Smooth muscle cell (in vitro differentiated cells): Measurements from ENCODE around the gene FHAD1. TPM values are rescaled to one million over a fixed set of nuclear protein-coding genes. Genes with fewer than 3 reads are reported as not detected.
A peak's percentile ranks its signal among the peaks of the same experiment; 100 is the strongest.

ENCODE experiments used
- DNase-seq: peaks from one replicate; lab custom pipeline; 2025; ENCODE audit not compliant: unreplicated experiment; lab: John Stamatoyannopoulos, UW
- H2AFZ ChIP-seq: fragments of 200-600 bp; sonication (generic); 2 replicates; pipeline ENCODE4 v1.6.0; 2016; ENCODE audit warnings: antibody characterized with exemption, low read depth, mild to moderate bottlenecking
- H3F3A ChIP-seq: fragments of 200-600 bp; sonication (generic); 2 replicates; pipeline ENCODE4 v1.6.0; 2017; ENCODE audit warnings: antibody characterized with exemption, low read depth
- H3K27ac ChIP-seq: fragments of 200-600 bp; sonication (generic); 2 replicates; pipeline ENCODE4 v1.5.1; 2016; ENCODE audit warnings: low read depth, mild to moderate bottlenecking
- H3K27me3 ChIP-seq: fragments of 200-600 bp; sonication (generic); 2 replicates; pipeline ENCODE4 v1.6.1; 2016; ENCODE audit warnings: low read depth, mild to moderate bottlenecking
- H3K36me3 ChIP-seq: fragments of 200-600 bp; sonication (generic); 2 replicates; pipeline ENCODE4 v1.5.1; 2016; ENCODE audit warnings: low read depth
- H3K4me1 ChIP-seq: fragments of 200-600 bp; sonication (generic); 2 replicates; pipeline ENCODE4 v1.5.1; 2016; ENCODE audit warnings: low read depth
- H3K4me2 ChIP-seq: fragments of 200-600 bp; sonication (generic); 2 replicates; pipeline ENCODE4 v1.6.0; 2016; ENCODE audit warnings: mild to moderate bottlenecking
- H3K4me3 ChIP-seq: fragments of 200-600 bp; sonication (generic); 2 replicates; pipeline ENCODE4 v1.5.1; 2016; ENCODE audit warnings: mild to moderate bottlenecking
- H3K79me2 ChIP-seq: fragments of 200-600 bp; sonication (generic); 2 replicates; pipeline ENCODE4 v1.6.0; 2016; ENCODE audit warnings: low read depth, mild to moderate bottlenecking
- H3K9ac ChIP-seq: fragments of 200-600 bp; sonication (generic); 2 replicates; pipeline ENCODE4 v1.6.0; 2016; ENCODE audit warnings: low read depth
- H3K9me3 ChIP-seq: fragments of 200-600 bp; sonication (generic); replicated peaks from 2 replicates; pipeline ENCODE4 v1.5.1; 2016; ENCODE audit warnings: low read depth
- H4K20me1 ChIP-seq: fragments of 200-600 bp; sonication (generic); 2 replicates; pipeline ENCODE4 v1.6.0; 2016; ENCODE audit warnings: low read depth
- CTCF ChIP-seq: fragments of 200-600 bp; sonication (generic); IDR thresholded peaks from 2 replicates; pipeline ENCODE4 v1.5.1; 2017; ENCODE audit warnings: borderline replicate concordance, mild to moderate bottlenecking, antibody characterized with exemption; ENCODE audit not compliant: insufficient read depth, poor library complexity, severe bottlenecking
- WGBS: methylation state at CpG from one replicate; pipeline ENCODE4 v1.1.7; 2016; ENCODE audit warnings: low lambda C conversion rate; 5-methylcytosine and 5-hydroxymethylcytosine counted together
- polyA plus RNA-seq: library from polyadenylated mRNA; unstranded; fragments of >200 nt; fragmentation: Nextera tagmentation; extraction: Ambion mirVana; gene quantifications from 2 replicates; pipeline ENCODE4 v1.2.1, GENCODE V29; 2016
- total RNA-seq: library from RNA; depleted of rRNA; stranded (reverse); fragments of >200 nt; gene quantifications from 2 replicates; pipeline ENCODE4 v1.2.3, GENCODE V29; 2014

Gene FHAD1
- total and polyA plus RNA-seq, 2 experiments from 2014 or later = 0.33 TPM; not detected in 1

GRCh38 chr1:15403962-15404580 lies 157.0 kb downstream of the FHAD1 start:
- Histone ChIP-seq H3K9me3 (no peaks in the 10 kb centered on the region), H3F3A (peaks cover 13% of the 10 kb centered on the region), H3K27me3 (no peaks in the 10 kb centered on the region), H2AFZ (no peak overlapping the region), H3K27ac (no peak overlapping the region), H3K4me1 (peaks cover 3% of the 10 kb centered on the region), H3K4me2 (no peak overlapping the region), H3K9ac (no peak overlapping the region), H4K20me1 (no peaks in the 10 kb centered on the region), H3K4me3 (no peak overlapping the region), H3K36me3 (no peaks in the 10 kb centered on the region), H3K79me2 (no peaks in the 10 kb centered on the region)
- 84% methylated on average over 9 of the region's 9 CpGs for WGBS
- TF ChIP-seq CTCF = no peak
- DNase-seq = no peak

GRCh38 chr1:15405106-15405850 lies 158.3 kb downstream of the FHAD1 start:
- Histone ChIP-seq H3F3A (peaks cover 15% of the 10 kb centered on the region), H4K20me1 (no peaks in the 10 kb centered on the region), H3K9ac (no peak overlapping the region), H3K4me2 (no peak overlapping the region), H3K36me3 (no peaks in the 10 kb centered on the region), H3K27me3 (no peaks in the 10 kb centered on the region), H3K9me3 (no peaks in the 10 kb centered on the region), H3K4me1 (peaks cover 4% of the 10 kb centered on the region), H3K4me3 (no peak overlapping the region), H3K27ac (no peak overlapping the region), H2AFZ (no peak overlapping the region), H3K79me2 (no peaks in the 10 kb centered on the region)
- no peak for TF ChIP-seq CTCF
- WGBS = 68% methylated on average over 9 of the region's 9 CpGs
- no peak for DNase-seq

GRCh38 chr1:15406614-15407559 lies 159.9 kb downstream of the FHAD1 start:
- Histone ChIP-seq H3F3A (peaks cover 15% of the 10 kb centered on the region), H4K20me1 (peaks cover 13% of the 10 kb centered on the region), H3K9ac (peak overlapping the region; percentile 61), H3K79me2 (no peaks in the 10 kb centered on the region), H3K4me2 (peak overlapping the region; percentile 28), H3K27me3 (no peaks in the 10 kb centered on the region), H2AFZ (peak overlapping the region; percentile 6), H3K4me3 (no peak overlapping the region), H3K9me3 (no peaks in the 10 kb centered on the region), H3K36me3 (no peaks in the 10 kb centered on the region), H3K27ac (peak overlapping the region; percentile 75), H3K4me1 (peaks cover 10% of the 10 kb centered on the region)
- TF ChIP-seq CTCF = no peak
- DNase-seq = no peak
- WGBS = 49% methylated on average over 11 of the region's 11 CpGs
